HG03103 (cell line): ENCODE results near the gene GNG3.
A peak's percentile ranks its signal among the peaks of the same experiment; 100 is the strongest.
"Not testable (repeated sequence)": the region's sequence is repeated elsewhere in the genome, so short reads cannot be mapped to it uniquely, and the experiment has no call there.

Source experiments
- ATAC-seq: cut with Tn5 transposase; IDR thresholded peaks from one replicate; pipeline ENCODE4 v1.9.1; 2021; ENCODE audit warnings: low read depth; ENCODE audit not compliant: unreplicated experiment

GNG3 gene

DNA sequence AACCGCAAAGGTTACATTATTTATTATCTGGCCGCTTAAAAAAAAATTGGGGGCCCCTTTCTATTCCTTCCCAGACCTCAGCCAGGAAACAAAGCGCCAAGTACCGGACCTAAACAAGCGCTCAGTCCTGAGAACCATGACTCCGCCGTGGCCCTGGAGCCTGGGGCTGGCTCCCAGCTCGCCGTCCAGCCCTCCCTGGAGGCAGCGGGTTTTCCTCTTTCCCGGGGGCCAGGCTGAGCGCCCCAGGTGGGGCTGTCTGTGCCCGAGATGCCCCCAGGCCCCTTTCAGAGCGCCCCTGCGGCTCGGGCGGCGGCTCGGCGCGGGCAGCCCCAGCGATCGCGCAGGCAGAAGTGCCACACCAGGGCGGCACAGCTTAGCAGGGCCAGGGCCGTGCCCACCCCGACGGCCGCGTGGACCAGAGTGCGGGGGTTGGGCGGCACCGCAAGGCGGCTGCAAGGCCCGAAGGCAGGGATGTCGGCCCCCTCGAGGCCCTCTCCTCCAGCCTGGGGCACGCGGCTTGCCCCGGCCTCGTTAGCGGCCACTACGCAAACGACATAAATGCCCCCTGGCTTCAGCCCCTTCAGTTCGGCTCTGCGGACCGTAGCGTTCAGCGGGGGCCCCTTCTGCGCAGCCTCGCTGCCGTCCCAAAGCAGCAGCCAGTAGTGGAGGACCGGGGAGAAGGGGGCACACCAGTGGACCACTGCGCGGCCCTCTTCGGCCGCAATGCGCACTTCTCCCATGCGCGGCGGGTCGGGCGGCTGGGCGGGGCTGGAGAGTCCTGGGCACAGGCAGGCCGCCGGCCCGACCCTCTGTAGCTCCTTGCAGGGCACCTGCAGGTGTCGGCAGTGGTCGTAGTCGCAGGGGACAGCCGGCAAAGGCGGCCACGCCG, 19.7 kb upstream of the GNG3 start:
- no peak for ATAC-seq

DNA sequence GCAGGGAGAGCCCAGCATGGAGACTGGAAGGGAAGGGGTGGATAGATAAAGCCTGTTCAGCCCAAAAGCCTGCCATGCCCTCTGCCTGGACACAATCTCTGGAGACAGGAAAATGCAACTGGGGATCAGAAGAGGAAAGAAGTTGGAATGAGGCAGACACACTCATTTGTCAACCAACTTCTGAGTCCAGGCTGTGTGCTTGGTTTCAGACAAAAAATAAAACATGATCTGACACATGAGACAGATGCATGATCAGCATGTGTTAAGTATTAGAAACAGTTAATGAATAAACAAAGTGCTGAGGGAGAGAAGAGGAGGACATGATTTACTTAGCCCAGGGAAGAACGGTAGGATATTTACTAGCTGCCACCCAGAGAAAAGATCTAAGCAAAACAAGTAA, 19.0 kb upstream of the GNG3 start:
- no peak for ATAC-seq

GRCh38 chr11:62689421-62690183, 17.9 kb upstream of the GNG3 start, which contains the start of gene LRRN4CL:
LRRN4CL (minus strand) TSS chr11:62689530; CDS start chr11:62688508, 1,022 bp downstream.
- no peak for ATAC-seq

DNA sequence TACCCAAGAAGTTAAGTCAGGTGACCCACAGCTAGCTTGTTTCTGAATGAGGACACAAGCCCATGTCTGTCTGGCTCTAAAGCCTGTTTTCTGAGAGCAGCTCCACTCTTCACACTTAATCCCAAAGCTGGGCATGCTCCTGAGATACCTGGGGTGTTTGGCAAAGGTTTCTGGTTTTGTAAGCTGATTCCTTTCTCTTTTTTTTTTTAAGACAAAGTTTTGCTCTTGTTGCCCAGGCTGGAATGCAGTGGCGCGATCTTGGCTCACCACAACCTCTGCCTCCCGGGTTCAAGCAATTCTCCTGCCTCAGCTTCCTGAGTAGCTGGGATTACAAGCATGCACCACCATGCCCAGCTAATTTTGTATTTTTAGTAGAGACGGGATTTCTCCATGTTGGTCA, 13.9 kb upstream of the GNG3 start:
- not testable (repeated sequence) for ATAC-seq

DNA sequence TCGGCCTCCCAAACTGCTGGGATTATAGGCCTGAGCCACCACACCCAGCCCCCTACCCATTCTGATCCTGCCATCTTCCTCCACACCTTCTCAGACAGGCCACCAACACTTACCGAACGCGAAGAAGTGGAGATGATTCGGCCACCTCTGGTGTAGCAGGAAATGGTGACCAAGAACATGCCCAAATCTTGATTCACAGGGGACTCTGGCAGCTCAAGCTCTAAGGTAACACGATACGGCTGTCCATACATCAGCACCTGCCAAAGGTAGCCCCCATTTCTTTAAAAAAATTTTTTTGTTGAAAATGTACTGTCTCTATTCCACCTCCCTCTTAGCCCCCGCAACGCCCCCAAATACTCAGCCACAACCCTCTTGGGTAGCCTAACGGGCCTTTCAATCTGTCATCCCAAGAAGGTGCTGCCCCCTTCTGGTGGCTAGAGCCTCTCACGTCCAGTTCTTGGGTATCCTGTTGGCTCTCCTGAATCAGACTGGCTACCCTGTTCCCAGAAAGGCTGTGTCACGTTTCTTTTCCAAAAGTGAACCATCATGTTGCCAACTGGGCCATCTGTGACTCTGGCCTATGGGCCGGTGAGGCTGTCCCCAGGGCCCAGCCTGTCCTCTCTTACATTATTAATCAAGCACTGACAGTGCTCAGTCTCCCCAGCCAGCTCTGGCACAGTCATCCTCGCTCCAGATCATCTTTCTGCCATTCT, 12.9 kb upstream of the GNG3 start:
- ATAC-seq = no peak

DNA sequence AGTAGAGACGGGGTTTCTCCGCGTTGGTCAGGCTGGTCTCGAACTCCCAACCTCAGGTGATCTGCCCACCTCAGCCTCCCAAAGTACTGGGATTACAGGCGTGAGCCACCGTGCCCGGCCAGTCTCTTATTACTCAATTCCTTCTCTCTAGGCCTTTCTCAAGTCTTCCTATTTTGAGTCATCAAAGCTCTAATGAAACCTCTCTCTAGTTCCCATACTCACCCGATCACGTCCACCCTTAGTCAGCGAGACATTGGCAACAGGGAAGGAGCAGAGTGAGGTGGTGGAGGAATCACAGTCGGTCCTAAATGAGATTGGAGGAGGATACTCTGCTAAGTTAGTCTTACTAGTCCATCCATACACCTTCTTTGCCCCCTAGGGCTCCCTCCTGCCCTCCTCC, 5.2 kb upstream of the GNG3 start:
- no peak for ATAC-seq

- not testable (repeated sequence) for ATAC-seq
Measured at GRCh38 chr11:62703921-62704320, 3.6 kb upstream of the GNG3 start.

DNA sequence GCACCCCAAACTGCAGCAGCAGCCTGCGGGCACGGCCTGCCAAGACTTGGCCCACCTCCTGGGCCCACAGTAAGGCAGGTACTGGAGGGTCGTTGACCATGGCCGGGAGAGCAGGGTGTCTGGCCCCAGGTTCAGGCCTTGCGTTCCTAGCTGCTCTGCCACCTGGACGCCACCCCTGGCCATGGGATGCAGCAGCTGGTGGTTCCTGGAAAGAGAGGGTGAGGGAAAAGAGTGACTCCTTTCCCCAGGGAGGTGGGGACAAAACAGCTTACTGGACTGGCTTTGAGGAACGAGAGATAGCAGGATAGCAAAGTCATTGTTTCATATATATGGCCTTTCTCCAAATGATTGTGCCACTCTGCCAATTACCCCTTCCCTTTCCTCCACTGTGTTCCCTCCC, 2.1 kb upstream of the GNG3 start:
- ATAC-seq = no peak

DNA sequence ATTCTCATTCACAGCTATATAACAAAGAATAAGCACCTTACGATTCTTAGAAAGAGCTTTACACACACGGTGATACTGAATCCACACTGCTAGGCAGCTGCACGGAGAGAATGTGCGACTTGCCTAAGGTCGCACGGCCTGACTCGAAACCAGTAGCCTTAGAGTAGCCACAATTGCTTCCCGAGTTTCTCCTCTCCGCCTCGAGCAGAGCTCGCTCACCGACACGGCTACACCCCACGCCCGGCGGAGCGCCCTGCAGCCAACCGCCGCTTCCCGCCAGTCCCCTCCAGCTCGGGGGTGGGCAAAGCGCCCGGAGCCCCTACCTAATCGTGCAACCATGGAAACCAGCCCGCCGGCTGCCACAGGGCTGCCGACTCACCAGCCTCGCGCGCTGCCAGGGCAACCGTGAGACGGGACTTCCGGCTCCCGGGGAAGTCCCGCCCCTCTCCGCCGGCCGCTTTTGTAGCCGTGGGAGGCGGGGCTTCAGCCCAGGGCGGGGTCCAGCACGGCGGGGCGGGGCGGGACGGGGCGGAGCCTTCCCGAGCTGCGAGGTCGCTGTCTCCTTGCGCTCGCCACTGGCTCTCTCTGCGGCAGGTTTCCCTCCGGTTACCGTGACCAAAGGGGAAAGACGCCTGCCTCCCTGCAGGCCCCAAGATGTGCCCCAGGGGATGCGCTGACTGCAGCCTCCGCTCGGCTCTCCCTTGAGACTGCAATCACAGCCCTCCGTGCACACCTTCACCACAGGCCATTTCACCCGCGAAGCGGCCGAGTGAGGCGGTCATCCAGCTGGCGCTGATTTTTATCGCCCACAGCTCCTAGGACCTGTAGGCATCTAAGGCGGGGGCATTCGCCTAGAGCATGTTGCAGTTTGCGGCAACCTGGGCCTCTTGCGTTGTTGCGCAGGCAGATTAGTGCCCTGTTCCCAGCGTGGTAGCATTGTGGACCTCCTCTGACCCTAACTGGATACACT, 1.3 kb upstream of the GNG3 start:
- ATAC-seq = peak; percentile 56

GRCh38 chr11:62706850-62707247, 627 bp upstream of the GNG3 start:
- ATAC-seq = no peak

GRCh38 chr11:62708392-62708791, 916 bp downstream of the GNG3 start:
- no peak for ATAC-seq

GRCh38 chr11:62708793-62709192, 1.3 kb downstream of the GNG3 start:
- ATAC-seq = no peak

DNA sequence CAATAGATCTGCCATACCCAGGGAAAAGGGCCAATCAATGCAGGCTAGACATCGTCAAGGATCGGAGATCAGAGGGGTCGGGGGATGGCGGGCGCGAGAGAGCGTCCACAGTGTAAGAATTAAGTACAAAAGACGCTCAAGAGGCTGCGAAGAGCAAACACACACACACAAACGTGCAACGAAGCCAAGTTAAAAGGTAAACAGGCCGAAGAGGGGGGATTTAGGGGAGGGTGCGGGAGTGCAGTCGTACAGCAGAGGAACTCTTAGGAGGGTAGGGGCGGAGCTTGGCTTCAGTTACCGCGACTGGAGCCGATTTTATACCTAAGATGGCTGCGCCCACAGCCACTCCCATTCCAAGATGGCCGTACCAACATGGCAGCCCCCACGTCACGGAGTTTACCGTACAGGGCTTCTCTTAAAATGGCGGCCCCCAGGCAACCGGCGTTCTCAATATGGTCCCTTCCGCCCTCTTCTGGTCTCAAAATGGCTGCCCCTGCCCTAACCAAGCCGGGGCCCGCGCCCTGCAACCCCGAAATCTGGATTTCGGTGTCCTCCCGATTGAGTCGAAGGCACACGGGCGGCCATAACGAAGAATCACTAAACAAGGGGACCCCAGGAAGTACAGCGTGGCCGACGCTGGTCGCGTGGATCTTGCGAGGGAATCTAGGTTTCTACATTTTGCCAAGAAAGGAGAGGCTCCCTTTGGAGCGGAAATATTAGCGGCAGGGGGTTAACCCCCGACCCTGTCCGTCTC, 1.9 kb downstream of the GNG3 start:
- ATAC-seq = peak; percentile 56

DNA sequence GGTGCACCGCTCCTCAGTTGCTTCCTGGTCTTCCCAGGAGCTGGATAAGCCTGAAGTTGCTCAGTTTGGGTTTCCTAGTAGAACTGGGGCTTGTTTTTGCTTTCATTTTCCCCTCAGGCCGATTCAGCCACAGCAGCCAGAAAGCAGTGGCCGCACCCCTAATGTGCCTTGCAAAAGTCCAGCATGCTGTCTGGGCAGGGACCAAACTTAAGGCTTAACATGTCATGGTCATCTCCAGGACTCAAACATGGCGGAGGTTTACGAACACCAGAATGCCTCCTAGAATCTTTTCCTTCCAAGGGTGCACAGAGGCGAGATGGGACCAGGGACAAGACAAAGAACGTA, 2.5 kb downstream of the GNG3 start:
- ATAC-seq = no peak

GRCh38 chr11:62712276-62712812, 4.9 kb downstream of the GNG3 start:
- ATAC-seq = no peak

- no peak for ATAC-seq
Measured at GRCh38 chr11:62712861-62713260, 5.4 kb downstream of the GNG3 start.

GRCh38 chr11:62713343-62713742, 5.9 kb downstream of the GNG3 start:
- no peak for ATAC-seq

- no peak for ATAC-seq
Measured at GRCh38 chr11:62715150-62716130, 8.0 kb downstream of the GNG3 start.
